Stimulated activated naive CD4-positive, alpha-beta T cell treated with Interleukin-2 at 50 U/mL for 16 hours (primary cell): ENCODE data around the gene NUDT19.
"Not testable (repeated sequence)": the region's sequence is repeated elsewhere in the genome, so short reads cannot be mapped to it uniquely, and the experiment has no call there.

Experiments
- DNase-seq: peaks from one replicate; lab custom pipeline; 2025; lab: John Stamatoyannopoulos, UW

The NUDT19 gene

GRCh38 chr19:32675720-32676185 is 15.9 kb upstream of the NUDT19 start, which contains the start of gene RGS9BP:
Gene RGS9BP, plus strand, starts transcription at chr19:32675848. Its CDS starts 416 bp downstream, at chr19:32676264.
- DNase-seq, result peak; percentile 70

GRCh38 chr19:32676186-32676894 is 15.3 kb upstream of the NUDT19 start:
- no peak for DNase-seq

DNA sequence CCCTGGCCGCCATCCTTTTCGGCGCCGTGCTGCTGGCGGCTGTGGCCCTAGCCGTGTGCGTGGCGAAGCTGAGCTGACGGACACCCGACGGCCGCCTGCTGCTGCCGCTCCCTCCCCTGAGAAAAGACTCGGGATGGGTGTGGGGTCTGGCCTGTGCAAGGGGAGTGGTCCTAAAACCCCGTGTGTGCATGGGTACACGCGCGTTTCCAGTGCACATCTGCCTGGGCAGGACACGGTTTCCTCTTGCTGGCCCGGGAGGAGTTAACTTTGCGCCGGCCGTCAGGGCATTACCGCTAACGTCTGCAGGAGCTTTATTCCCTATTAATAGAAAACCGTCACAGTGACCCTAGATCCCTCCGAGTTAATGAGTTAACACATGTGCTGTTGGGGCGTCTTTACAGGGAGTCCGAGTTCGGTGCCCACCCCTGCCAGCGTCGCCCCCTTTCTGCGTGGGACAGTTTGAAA is 14.7 kb upstream of the NUDT19 start:
- DNase-seq, result no peak

- no peak for DNase-seq
Measured at GRCh38 chr19:32677657-32678056, 14.0 kb upstream of the NUDT19 start.

DNA sequence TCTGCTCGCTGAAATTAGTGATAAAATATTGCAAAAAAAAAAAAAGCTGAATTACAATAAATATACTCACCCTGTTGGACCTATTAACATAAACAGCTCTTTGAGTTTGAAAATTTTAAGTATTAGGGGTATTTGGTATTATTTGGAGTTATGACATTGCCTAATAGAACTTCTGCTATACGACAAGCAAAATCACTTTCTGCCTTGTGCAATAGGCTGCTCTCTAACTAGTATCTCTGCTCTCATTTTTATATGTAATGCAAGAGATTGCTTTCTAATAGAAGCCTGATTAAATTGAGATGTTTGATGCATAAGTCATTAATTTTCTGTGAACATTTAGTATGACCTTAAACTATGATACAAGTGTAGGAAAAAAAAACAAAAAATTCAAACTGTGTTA is 10.6 kb upstream of the NUDT19 start:
- DNase-seq, result no peak

GRCh38 chr19:32682317-32682716 is 9.3 kb upstream of the NUDT19 start:
- DNase-seq, result no peak

DNA sequence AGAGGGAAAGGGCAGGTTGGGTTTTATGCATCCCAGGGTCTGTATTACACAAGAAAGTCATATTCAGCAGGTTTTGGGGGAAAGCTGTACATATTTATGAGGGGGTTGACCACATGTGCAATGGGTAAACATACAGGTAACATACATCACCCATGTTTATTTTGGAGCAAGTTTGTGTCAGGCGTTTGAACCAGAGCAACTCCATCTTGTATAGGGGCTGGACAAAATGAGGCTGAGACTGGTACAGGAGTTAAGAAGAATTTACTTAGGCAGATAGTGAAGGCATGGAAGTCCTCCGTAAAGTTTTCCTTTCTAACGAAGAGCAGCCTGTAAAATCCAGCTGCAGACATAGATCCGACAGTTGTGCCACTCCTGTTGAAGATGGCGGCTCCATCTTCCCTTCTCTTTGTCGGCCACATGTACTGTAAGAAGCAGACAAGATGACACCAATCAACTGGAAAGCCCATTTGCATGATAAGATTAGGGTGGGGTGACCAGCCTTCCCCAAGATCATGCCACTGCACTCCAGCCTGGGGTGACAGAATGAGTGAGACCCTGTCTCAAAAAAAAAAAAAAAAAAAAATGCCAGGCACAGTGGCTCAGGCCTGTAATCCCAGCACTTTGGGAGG is 4.7 kb upstream of the NUDT19 start:
- DNase-seq, result no peak

DNA sequence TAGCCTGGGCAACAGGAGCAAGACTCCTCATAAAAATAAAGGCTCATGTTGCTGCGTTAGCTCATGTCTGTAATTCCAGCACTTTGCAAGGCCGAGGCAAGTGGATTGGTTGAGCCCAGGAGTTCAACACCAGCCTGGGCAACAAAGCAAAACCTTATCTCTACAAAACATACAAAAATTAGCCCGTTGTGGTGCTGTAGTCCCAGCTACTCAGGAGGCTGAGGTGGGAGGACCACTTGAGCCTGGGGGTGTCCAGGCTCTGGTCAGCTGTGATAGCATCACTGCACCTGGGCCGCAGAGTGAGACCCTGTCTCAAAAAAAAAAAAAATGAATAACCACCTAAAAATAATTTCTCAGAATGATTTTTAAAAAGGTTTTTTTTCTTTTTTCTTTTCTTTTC is 3.9 kb upstream of the NUDT19 start:
- DNase-seq, result no peak

DNA sequence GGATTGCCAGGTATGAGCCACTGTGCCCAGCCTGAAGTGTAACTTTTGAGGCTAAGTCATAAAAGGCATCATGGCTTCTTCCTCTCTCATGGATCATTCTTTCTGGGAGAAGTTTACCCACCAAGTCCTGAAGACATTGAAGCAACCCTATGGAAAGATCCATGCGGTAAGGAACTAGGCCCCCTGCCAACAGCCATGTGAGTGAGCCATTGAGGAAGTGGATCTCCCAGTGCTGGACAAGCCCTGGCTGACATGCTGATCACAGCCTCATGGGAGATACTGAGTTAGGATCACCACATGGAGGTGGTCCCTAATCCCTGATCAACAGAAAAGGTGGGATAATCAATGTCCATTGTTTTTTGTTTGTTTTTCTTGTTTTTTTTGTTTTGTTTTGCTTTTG is 3.3 kb upstream of the NUDT19 start:
- no peak for DNase-seq

DNA sequence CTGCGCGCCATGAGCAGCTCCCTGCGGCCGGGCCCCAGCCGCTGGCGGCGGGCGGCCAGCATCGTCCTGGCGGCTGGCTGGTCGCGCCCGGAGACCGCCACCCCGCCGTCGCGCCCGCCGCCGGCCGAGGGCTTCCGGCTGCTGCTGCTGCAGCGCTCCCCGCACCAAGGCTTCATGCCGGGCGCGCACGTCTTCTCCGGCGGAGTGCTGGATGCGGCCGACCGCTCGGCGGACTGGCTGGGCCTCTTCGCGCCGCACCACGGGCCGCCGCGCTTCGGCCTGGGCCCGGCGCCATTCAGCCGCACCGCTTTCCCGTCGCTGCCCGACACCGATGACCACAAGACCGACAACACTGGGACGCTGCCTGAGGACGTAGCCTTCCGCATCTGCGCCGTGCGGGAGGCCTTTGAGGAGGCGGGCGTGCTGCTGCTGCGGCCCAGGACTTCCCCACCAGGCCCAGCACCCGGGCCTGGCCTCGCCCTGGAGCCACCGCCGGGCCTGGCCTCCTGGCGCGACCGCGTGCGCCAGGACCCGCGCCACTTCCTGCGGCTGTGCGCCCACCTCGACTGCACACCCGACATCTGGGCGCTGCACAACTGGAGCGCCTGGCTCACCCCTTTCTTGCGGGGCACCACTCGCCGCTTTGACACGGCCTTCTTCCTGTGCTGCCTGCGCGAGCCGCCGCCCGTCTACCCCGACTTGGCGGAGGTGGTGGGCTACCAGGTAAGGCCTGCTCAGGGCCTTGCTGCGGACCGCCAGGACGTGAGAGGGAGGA is 518 bp downstream of the NUDT19 start:
- peak; percentile 53 for DNase-seq

DNA sequence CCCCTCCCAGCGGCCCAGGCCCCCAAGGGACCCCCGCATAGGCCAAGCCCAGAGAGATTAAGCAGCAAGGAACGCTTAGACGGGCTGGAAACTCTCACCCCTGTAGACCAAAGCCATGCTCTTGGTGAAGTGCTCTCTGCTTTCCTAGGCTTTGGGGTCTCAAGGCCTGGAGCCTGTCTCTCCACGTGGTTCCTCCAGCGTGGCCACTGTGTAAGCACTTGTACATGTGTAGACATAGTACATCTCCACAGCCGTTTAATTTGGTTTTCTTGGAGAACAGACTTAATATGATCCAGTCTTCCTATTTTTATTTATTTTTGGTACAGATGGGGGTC is 1.1 kb downstream of the NUDT19 start:
- DNase-seq, result no peak

- peak; percentile 32 for DNase-seq
Measured at GRCh38 chr19:32693151-32694108, 1.8 kb downstream of the NUDT19 start.

- DNase-seq, result not testable (repeated sequence)
Measured at GRCh38 chr19:32694316-32694715, 2.7 kb downstream of the NUDT19 start.

- not testable (repeated sequence) for DNase-seq
Measured at GRCh38 chr19:32694851-32695250, 3.2 kb downstream of the NUDT19 start.

- DNase-seq, result not testable (repeated sequence)
Measured at GRCh38 chr19:32695506-32695905, 3.9 kb downstream of the NUDT19 start.

- DNase-seq, result not testable (repeated sequence)
Measured at GRCh38 chr19:32696771-32697170, 5.2 kb downstream of the NUDT19 start.

GRCh38 chr19:32700129-32700528 is 8.5 kb downstream of the NUDT19 start:
- not testable (repeated sequence) for DNase-seq

- DNase-seq, result no peak
Measured at GRCh38 chr19:32702010-32702409, 10.4 kb downstream of the NUDT19 start.

- not testable (repeated sequence) for DNase-seq
Measured at GRCh38 chr19:32704006-32704405, 12.4 kb downstream of the NUDT19 start.

- DNase-seq, result no peak
Measured at GRCh38 chr19:32708457-32708856, 16.8 kb downstream of the NUDT19 start.

GRCh38 chr19:32709032-32709431 is 17.4 kb downstream of the NUDT19 start:
- DNase-seq, result no peak

DNA sequence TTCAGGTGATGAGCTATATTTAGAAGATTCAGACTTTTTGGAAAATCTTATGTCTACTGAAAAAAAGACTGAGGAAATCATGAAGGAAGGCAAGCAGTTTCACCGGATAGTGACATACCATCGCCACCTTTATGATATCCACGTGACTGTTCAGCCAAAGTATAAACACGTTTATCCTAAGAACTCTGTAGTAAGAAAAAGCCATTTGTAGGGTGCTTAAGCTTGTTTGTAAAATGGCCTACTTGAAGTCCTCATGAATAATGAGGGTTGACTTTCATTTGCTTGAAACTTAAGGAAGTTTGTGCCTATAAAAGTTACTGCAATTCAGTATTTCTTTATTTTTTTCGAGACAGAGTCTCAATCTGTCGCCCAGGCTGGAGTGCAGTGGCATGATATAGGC is 20.1 kb downstream of the NUDT19 start:
- DNase-seq, result no peak
